ENCODE measurements around the gene ATP9A. TPM values are rescaled to one million over a fixed set of nuclear protein-coding genes. Genes with fewer than 3 reads are reported as not detected.
"Not testable (repeated sequence)": the region's sequence is repeated elsewhere in the genome, so short reads cannot be mapped to it uniquely, and the experiment has no call there.

The ATP9A gene
- polyA plus RNA-seq, 1 donor from 2014 or later, result 56.1 TPM

DNA sequence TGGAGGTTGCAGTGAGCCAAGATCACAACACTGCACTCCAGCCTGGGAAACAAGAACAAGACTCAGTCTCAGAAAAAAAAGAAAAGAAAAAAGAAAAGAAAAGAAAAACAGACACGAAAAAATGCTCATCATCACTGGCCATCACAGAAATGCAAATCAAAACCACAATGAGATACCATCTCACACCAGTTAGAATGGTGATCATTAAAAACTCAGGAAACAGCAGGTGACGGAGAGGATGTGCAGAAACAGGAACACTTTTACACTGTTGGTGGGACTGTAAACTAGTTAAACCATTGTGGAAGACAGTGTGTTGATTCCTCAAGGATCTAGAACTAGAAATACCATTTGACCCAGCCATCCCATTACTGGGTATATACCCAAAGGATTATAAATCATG lies 82.7 kb downstream of the ATP9A start:
- H3K4me2 ChIP-seq (ENCODE audit: low read length); H3K9ac ChIP-seq (ENCODE audit: low read length); H3K79me2 ChIP-seq (replicated peaks; ENCODE audit: insufficient read depth, low read length); H2AFZ ChIP-seq (ENCODE audit: low read depth, low read length); H3K27ac ChIP-seq (ENCODE audit: low read length); H3F3A ChIP-seq (ENCODE audit: insufficient read depth, low read length, poor library complexity, severe bottlenecking); H4K20me1 ChIP-seq (ENCODE audit: insufficient read depth); H3K27me3 ChIP-seq (ENCODE audit: insufficient read depth, low read depth, low read length); H3K4me3 ChIP-seq (ENCODE audit: low read length); H3K36me3 ChIP-seq (ENCODE audit: insufficient read depth, low read length); H3K9me2 ChIP-seq (ENCODE audit: insufficient read depth, low read length); H3K9me3 ChIP-seq (ENCODE audit: low read length): not testable (repeated sequence)

DNA sequence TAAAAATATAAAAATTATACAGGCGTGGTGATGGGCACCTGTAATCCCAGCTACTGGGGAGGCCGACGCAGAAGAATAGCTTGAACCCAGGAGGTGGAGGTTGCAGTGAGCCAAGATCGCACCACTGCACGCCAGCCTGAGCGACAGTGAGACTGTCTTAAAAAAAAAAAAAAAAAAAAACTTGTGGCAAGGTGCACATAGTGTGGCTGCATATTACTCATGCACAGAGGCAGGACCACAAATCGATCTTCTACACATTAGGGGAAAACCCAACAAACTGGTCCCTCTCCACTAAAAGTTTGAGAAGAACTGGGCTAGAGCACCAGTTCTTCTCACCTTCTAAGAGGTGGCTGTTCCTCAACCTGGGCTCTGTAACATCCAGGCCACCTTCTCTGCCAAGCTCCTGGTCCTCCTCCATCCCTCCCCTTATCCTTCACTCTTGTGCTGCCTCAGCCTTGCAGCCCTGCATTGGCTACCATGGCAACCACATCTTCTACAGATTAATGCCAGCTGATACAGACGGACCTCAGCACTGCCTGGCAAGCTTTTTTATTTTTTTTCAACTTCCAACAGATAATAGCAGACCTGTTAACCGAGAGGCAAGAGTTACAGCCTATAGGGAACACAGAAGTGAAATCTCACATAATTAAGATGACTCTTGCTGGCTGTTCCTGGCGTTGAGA lies 88.0 kb downstream of the ATP9A start:
- H3K9ac ChIP-seq (ENCODE audit: low read length), result no peak overlapping the region
- H3F3A ChIP-seq (ENCODE audit: insufficient read depth, low read length, poor library complexity, severe bottlenecking), result no peaks in the 10 kb centered on the region
- no peak overlapping the region for H3K4me2 ChIP-seq (ENCODE audit: low read length)
- H3K9me2 ChIP-seq (ENCODE audit: insufficient read depth, low read length), result no peaks in the 10 kb centered on the region
- no peaks in the 10 kb centered on the region for H4K20me1 ChIP-seq (ENCODE audit: insufficient read depth)
- H3K79me2 ChIP-seq (replicated peaks; ENCODE audit: insufficient read depth, low read length), result no peaks in the 10 kb centered on the region
- peak overlapping the region; percentile 25 for H3K4me3 ChIP-seq (ENCODE audit: low read length)
- no peak for TF ChIP-seq SMC3 (conservative IDR thresholded peaks at IDR 0.05; ENCODE audit: poor library complexity)
- TF ChIP-seq TAF1 (IDR thresholded peaks at IDR 0.05; ENCODE audit: low read depth), result no peak
- no peak for TF ChIP-seq EZH2 (IDR thresholded peaks at IDR 0.05; ENCODE audit: borderline replicate concordance, insufficient read depth, low read length, poor library complexity, severe bottlenecking)
- TF ChIP-seq RAD21 (conservative IDR thresholded peaks at IDR 0.05), result no peak
- no peak for TF ChIP-seq MXI1 (conservative IDR thresholded peaks at IDR 0.05; ENCODE audit: poor library complexity, severe bottlenecking)
- TF ChIP-seq POLR2AphosphoS5 (IDR thresholded peaks at IDR 0.05), result peak; percentile 19
- no peaks in the 10 kb centered on the region for H3K9me3 ChIP-seq (ENCODE audit: low read length)
- H3K27me3 ChIP-seq (ENCODE audit: insufficient read depth, low read depth, low read length), result no peaks in the 10 kb centered on the region
- no peaks in the 10 kb centered on the region for H3K36me3 ChIP-seq (ENCODE audit: insufficient read depth, low read length)
- no peak overlapping the region for H2AFZ ChIP-seq (ENCODE audit: low read depth, low read length)
- H3K27ac ChIP-seq (ENCODE audit: low read length), result peak overlapping the region; percentile 24

DNA sequence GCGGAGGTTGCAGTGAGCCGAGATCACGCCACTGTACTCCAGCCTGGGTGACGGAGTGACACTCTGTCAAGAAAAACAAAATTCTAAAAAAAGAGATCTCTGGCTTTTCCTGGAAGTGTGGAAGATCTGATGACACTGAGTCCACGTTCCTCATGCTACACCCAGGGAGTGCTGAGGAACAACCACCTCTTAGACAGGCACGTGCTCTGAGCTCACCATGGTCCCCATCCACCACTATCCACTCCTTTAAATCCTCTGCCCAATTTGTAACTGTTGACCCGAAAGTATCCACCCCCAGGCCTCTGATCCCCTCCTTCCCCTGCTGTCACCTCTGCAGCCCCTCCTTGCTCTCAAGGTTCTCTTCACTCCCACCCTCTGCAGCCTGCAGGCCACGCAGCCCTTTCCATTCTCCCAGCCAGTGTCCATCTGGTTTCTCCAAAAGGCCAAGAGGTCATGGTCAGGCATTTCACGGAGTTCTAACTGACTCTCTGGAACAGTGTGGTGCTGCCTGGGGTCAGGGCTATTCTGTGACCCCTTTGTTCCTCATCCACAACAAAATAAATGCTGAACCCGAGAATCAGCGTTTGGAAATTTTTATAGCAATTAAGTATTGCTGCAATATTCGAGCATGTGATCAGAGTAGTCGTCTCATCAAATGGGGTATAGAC lies 88.8 kb downstream of the ATP9A start:
- Histone ChIP-seq H3K79me2 (replicated peaks; ENCODE audit: insufficient read depth, low read length) (no peaks in the 10 kb centered on the region), H3K9me2 (ENCODE audit: insufficient read depth, low read length) (no peaks in the 10 kb centered on the region)

More for the DNA sequence above, 88.8 kb downstream of the ATP9A start:
- H2AFZ ChIP-seq (ENCODE audit: low read depth, low read length), result no peak overlapping the region
- no peaks in the 10 kb centered on the region for H3K9me3 ChIP-seq (ENCODE audit: low read length)
- no peaks in the 10 kb centered on the region for H3K36me3 ChIP-seq (ENCODE audit: insufficient read depth, low read length)
- TF ChIP-seq, protein P1, sequence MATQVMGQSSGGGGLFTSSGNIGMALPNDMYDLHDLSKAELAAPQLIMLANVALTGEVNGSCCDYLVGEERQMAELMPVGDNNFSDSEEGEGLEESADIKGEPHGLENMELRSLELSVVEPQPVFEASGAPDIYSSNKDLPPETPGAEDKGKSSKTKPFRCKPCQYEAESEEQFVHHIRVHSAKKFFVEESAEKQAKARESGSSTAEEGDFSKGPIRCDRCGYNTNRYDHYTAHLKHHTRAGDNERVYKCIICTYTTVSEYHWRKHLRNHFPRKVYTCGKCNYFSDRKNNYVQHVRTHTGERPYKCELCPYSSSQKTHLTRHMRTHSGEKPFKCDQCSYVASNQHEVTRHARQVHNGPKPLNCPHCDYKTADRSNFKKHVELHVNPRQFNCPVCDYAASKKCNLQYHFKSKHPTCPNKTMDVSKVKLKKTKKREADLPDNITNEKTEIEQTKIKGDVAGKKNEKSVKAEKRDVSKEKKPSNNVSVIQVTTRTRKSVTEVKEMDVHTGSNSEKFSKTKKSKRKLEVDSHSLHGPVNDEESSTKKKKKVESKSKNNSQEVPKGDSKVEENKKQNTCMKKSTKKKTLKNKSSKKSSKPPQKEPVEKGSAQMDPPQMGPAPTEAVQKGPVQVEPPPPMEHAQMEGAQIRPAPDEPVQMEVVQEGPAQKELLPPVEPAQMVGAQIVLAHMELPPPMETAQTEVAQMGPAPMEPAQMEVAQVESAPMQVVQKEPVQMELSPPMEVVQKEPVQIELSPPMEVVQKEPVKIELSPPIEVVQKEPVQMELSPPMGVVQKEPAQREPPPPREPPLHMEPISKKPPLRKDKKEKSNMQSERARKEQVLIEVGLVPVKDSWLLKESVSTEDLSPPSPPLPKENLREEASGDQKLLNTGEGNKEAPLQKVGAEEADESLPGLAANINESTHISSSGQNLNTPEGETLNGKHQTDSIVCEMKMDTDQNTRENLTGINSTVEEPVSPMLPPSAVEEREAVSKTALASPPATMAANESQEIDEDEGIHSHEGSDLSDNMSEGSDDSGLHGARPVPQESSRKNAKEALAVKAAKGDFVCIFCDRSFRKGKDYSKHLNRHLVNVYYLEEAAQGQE (IDR thresholded peaks at IDR 0.05; ENCODE audit: borderline replicate concordance), result no peak
- TF ChIP-seq RAD21 (conservative IDR thresholded peaks at IDR 0.05), result no peak
- no peak for TF ChIP-seq EZH2 (IDR thresholded peaks at IDR 0.05; ENCODE audit: borderline replicate concordance, insufficient read depth, low read length, poor library complexity, severe bottlenecking)
- TF ChIP-seq, protein P2, sequence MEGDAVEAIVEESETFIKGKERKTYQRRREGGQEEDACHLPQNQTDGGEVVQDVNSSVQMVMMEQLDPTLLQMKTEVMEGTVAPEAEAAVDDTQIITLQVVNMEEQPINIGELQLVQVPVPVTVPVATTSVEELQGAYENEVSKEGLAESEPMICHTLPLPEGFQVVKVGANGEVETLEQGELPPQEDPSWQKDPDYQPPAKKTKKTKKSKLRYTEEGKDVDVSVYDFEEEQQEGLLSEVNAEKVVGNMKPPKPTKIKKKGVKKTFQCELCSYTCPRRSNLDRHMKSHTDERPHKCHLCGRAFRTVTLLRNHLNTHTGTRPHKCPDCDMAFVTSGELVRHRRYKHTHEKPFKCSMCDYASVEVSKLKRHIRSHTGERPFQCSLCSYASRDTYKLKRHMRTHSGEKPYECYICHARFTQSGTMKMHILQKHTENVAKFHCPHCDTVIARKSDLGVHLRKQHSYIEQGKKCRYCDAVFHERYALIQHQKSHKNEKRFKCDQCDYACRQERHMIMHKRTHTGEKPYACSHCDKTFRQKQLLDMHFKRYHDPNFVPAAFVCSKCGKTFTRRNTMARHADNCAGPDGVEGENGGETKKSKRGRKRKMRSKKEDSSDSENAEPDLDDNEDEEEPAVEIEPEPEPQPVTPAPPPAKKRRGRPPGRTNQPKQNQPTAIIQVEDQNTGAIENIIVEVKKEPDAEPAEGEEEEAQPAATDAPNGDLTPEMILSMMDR (IDR thresholded peaks at IDR 0.05; ENCODE audit: poor library complexity, severe bottlenecking), result no peak
- TF ChIP-seq TAF1 (IDR thresholded peaks at IDR 0.05; ENCODE audit: low read depth), result no peak
- TF ChIP-seq MXI1 (conservative IDR thresholded peaks at IDR 0.05; ENCODE audit: poor library complexity, severe bottlenecking), result no peak
- TF ChIP-seq EP300 (conservative IDR thresholded peaks at IDR 0.05; ENCODE audit: poor library complexity, severe bottlenecking), result no peak
- no peak for TF ChIP-seq POLR2AphosphoS5 (IDR thresholded peaks at IDR 0.05)
- no peak for TF ChIP-seq SMC3 (conservative IDR thresholded peaks at IDR 0.05; ENCODE audit: poor library complexity)
- no peak overlapping the region for H3K9ac ChIP-seq (ENCODE audit: low read length)
- H3K4me2 ChIP-seq (ENCODE audit: low read length), result no peak overlapping the region
- H3K4me3 ChIP-seq (ENCODE audit: low read length), result no peak overlapping the region
- H3K27me3 ChIP-seq (ENCODE audit: insufficient read depth, low read depth, low read length), result no peaks in the 10 kb centered on the region
- no peak overlapping the region for H3K27ac ChIP-seq (ENCODE audit: low read length)
- no peaks in the 10 kb centered on the region for H4K20me1 ChIP-seq (ENCODE audit: insufficient read depth)
- H3F3A ChIP-seq (ENCODE audit: insufficient read depth, low read length, poor library complexity, severe bottlenecking), result no peaks in the 10 kb centered on the region

Data from neural cell (in vitro differentiated cells).